Endometrium (tissue), 2 donors: ENCODE measurements around the gene SLC39A11.

Experiments used
- FAIRE-seq: peaks from 2 replicates; lab custom pipeline; 2012; peaks lifted over from hg19 to GRCh38; lab: Jason Lieb, UNC
- donor health status: control.
- donor health status: control.

SLC39A11 gene

GRCh38 chr17:72976971-72977770 lies 115.3 kb downstream of the SLC39A11 start:
- no peak for FAIRE-seq

- FAIRE-seq, result no peak
Measured at GRCh38 chr17:72975509-72975908, 117.0 kb downstream of the SLC39A11 start.

GRCh38 chr17:72974605-72975232 lies 117.8 kb downstream of the SLC39A11 start:
- no peak for FAIRE-seq

- FAIRE-seq, result no peak
Measured at GRCh38 chr17:72972263-72972951, 120.1 kb downstream of the SLC39A11 start.

- FAIRE-seq, result no peak
Measured at GRCh38 chr17:72971226-72971880, 121.1 kb downstream of the SLC39A11 start.

- no peak for FAIRE-seq
Measured at GRCh38 chr17:72970797-72971196, 121.7 kb downstream of the SLC39A11 start.

GRCh38 chr17:72970246-72970645 lies 122.2 kb downstream of the SLC39A11 start:
- FAIRE-seq, result no peak

- FAIRE-seq, result no peak
Measured at GRCh38 chr17:72969293-72969906, 123.1 kb downstream of the SLC39A11 start.

GRCh38 chr17:72968798-72969197 lies 123.7 kb downstream of the SLC39A11 start:
- FAIRE-seq, result no peak

GRCh38 chr17:72967977-72968585 lies 124.4 kb downstream of the SLC39A11 start:
- no peak for FAIRE-seq

- no peak for FAIRE-seq
Measured at GRCh38 chr17:72967277-72967970, 125.1 kb downstream of the SLC39A11 start.

- no peak for FAIRE-seq
Measured at GRCh38 chr17:72962106-72962505, 130.4 kb downstream of the SLC39A11 start.

GRCh38 chr17:72955391-72956140 lies 136.9 kb downstream of the SLC39A11 start:
- no peak for FAIRE-seq

GRCh38 chr17:72954579-72954978 lies 137.9 kb downstream of the SLC39A11 start:
- no peak for FAIRE-seq

- no peak for FAIRE-seq
Measured at GRCh38 chr17:72953621-72954020, 138.9 kb downstream of the SLC39A11 start.

- no peak for FAIRE-seq
Measured at GRCh38 chr17:72952641-72953315, 139.7 kb downstream of the SLC39A11 start.

GRCh38 chr17:72952220-72952619 lies 140.3 kb downstream of the SLC39A11 start:
- no peak for FAIRE-seq

- no peak for FAIRE-seq
Measured at GRCh38 chr17:72950242-72950931, 142.1 kb downstream of the SLC39A11 start.

- no peak for FAIRE-seq
Measured at GRCh38 chr17:72948115-72948514, 144.4 kb downstream of the SLC39A11 start.
